Measurements from ENCODE around the gene PNPLA1.

DNA sequence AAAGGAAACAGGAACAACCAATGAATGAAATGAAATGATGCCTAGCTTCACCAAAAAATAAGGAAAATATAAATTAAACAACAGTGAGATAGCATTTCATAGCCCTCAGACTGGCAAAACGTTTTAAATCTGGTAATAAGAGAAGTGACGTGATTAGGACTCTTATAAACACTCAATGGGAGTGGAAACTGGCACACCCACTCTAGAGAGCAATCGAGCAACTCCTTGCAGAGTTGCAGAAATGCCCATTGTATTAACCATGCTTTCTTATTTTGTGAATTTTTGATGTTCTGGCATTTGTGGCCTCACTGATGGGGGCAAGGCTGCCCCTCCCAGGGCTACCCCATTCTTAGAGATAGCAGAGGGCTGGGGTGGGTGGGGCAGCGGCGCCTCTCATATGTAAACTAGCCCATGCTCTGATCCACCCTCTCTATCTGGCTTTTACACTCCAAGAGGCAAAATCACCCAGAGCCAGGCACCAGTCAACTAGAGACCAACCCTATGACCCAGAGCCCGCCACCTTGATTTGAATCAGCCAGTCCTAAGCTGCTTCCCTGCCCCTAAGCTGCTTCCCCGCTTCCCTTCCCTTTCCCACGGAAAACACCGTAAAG, 6.4 kb upstream of the PNPLA1 start:
- TF ChIP-seq, protein P1, sequence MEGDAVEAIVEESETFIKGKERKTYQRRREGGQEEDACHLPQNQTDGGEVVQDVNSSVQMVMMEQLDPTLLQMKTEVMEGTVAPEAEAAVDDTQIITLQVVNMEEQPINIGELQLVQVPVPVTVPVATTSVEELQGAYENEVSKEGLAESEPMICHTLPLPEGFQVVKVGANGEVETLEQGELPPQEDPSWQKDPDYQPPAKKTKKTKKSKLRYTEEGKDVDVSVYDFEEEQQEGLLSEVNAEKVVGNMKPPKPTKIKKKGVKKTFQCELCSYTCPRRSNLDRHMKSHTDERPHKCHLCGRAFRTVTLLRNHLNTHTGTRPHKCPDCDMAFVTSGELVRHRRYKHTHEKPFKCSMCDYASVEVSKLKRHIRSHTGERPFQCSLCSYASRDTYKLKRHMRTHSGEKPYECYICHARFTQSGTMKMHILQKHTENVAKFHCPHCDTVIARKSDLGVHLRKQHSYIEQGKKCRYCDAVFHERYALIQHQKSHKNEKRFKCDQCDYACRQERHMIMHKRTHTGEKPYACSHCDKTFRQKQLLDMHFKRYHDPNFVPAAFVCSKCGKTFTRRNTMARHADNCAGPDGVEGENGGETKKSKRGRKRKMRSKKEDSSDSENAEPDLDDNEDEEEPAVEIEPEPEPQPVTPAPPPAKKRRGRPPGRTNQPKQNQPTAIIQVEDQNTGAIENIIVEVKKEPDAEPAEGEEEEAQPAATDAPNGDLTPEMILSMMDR (IDR thresholded peaks at IDR 0.05) = no peak
- TF ChIP-seq POLR2A (IDR thresholded peaks at IDR 0.05) = no peak

All from body of pancreas (tissue), 4 donors.